DND-41 (cell line): ENCODE measurements around the gene ZNF213.

Experiments
- ATAC-seq: fragments of 200-7000 bp; cut with Tn5 transposase; 3 replicates; pipeline ENCODE4 v1.9.1; 2021; ENCODE audit warnings: low read depth; ENCODE audit not compliant: insufficient read depth
- DNase-seq: peaks from one replicate; pipeline ENCODE4 v3.0.0-alpha.2; 2020
- H2AFZ ChIP-seq: 2 replicates; pipeline ENCODE4 v1.6.0; 2012; ENCODE audit warnings: low read depth, low read length
- H3K27ac ChIP-seq: 2 replicates; pipeline ENCODE4 v1.5.1; 2012; ENCODE audit warnings: low read length, inconsistent platforms
- H3K27me3 ChIP-seq: fragments of 200-600 bp; sonication (generic); 2 replicates; pipeline ENCODE4 v1.6.0; 2012; ENCODE audit warnings: low read length, mild to moderate bottlenecking, inconsistent platforms; ENCODE audit not compliant: insufficient read depth, poor library complexity
- H3K36me3 ChIP-seq: 2 replicates; pipeline ENCODE4 v1.5.1; 2012; ENCODE audit warnings: low read length, inconsistent platforms; ENCODE audit not compliant: insufficient read depth
- H3K4me1 ChIP-seq: 2 replicates; pipeline ENCODE4 v1.5.1; 2012; ENCODE audit warnings: mild to moderate bottlenecking, low read length; ENCODE audit not compliant: insufficient read depth
- H3K4me2 ChIP-seq: 2 replicates; pipeline ENCODE4 v1.6.0; 2012; ENCODE audit warnings: mild to moderate bottlenecking, moderate library complexity, low read length, inconsistent platforms; ENCODE audit not compliant: insufficient read depth
- H3K4me3 ChIP-seq, 2 experiments: fragments of 200-600 bp in 1 of 2; shearing (Covaris generic) in 1 of 2; 2 replicates each; pipeline ENCODE4 v1.5.1; 2012 to 2016; ENCODE audit warnings: inconsistent platforms in 2 of 2, low read length in 2 of 2, mild to moderate bottlenecking in 2 of 2, low read depth in 1 of 2, moderate library complexity in 1 of 2
- H3K79me2 ChIP-seq: 2 replicates; pipeline ENCODE4 v1.6.0; 2012; ENCODE audit warnings: low read length, inconsistent platforms; ENCODE audit not compliant: insufficient read depth
- H3K9ac ChIP-seq: 2 replicates; pipeline ENCODE4 v1.6.0; 2012; ENCODE audit warnings: low read depth, mild to moderate bottlenecking, inconsistent platforms, low read length, moderate library complexity
- H3K9me3 ChIP-seq: 2 replicates; pipeline ENCODE4 v1.5.1; 2012; ENCODE audit warnings: low read length, moderate library complexity, mild to moderate bottlenecking, inconsistent platforms; ENCODE audit not compliant: insufficient read depth, severe bottlenecking
- H4K20me1 ChIP-seq: 2 replicates; pipeline ENCODE4 v1.6.0; 2012; ENCODE audit warnings: low read length; ENCODE audit not compliant: insufficient read depth
- CTCF ChIP-seq: IDR thresholded peaks from 2 replicates; pipeline ENCODE4 v1.5.1; 2012; ENCODE audit warnings: borderline replicate concordance, low read length, moderate library complexity, mild to moderate bottlenecking; ENCODE audit not compliant: poor library complexity, severe bottlenecking; ENCODE audit errors: extremely low read depth
- EZH2 ChIP-seq: IDR thresholded peaks from 3 replicates; pipeline ENCODE4 v1.6.1; 2012; ENCODE audit warnings: borderline replicate concordance, low read depth, mild to moderate bottlenecking, moderate library complexity, low read length, inconsistent platforms; ENCODE audit not compliant: severe bottlenecking

ZNF213 gene

GRCh38 chr16:3183445-3184139 lies 48.8 kb downstream of the ZNF213 start:
- Histone ChIP-seq H2AFZ (no peak overlapping the region), H3K79me2 (no peaks in the 10 kb centered on the region), H4K20me1 (no peaks in the 10 kb centered on the region), H3K9ac (no peak overlapping the region), H3K27ac (no peak overlapping the region), H3K4me2 (no peak overlapping the region), H3K4me1 (no peaks in the 10 kb centered on the region), H3K9me3 (peaks cover 5% of the 10 kb centered on the region), H3K4me3 (no peak overlapping the region), H3K27me3 (no peaks in the 10 kb centered on the region), H3K36me3 (no peaks in the 10 kb centered on the region)
- TF ChIP-seq EZH2: no peak
- TF ChIP-seq CTCF: no peak
- ATAC-seq (no peak), DNase-seq (no peak)

- ATAC-seq: no peak
These were observed 52.3 kb downstream of the ZNF213 start for GRCh38 chr16:3186946-3187690.

GRCh38 chr16:3187798-3188674 lies 53.2 kb downstream of the ZNF213 start, which contains the start of gene OR1F1:
Gene OR1F1 (plus strand): TSS chr16:3188204.
- H2AFZ ChIP-seq: no peak within 1 kb of the TSS
- H3K27ac ChIP-seq: no peak within 1 kb of the TSS
- H3K36me3 ChIP-seq: no peaks in the 10 kb centered on the region
- TF ChIP-seq CTCF: no peak
- no peak for TF ChIP-seq EZH2
- H3K4me2 ChIP-seq: no peak within 1 kb of the TSS
- no peaks in the 10 kb centered on the region for H4K20me1 ChIP-seq
- H3K4me3 ChIP-seq: no peak within 1 kb of the TSS
- ATAC-seq (no peak), DNase-seq (no peak)
- no peaks in the 10 kb centered on the region for H3K27me3 ChIP-seq
- H3K9ac ChIP-seq: no peak within 1 kb of the TSS
- peaks cover 5% of the 10 kb centered on the region for H3K9me3 ChIP-seq
- no peaks in the 10 kb centered on the region for H3K4me1 ChIP-seq
- H3K79me2 ChIP-seq: no peaks in the 10 kb centered on the region

More at GRCh38 chr16:3186946-3187690, 52.3 kb downstream of the ZNF213 start:
- Histone ChIP-seq H3K4me3 (no peak overlapping the region), H3K9me3 (peaks cover 5% of the 10 kb centered on the region), H3K27ac (no peak overlapping the region), H4K20me1 (no peaks in the 10 kb centered on the region), H3K36me3 (no peaks in the 10 kb centered on the region), H2AFZ (no peak overlapping the region), H3K4me1 (no peaks in the 10 kb centered on the region), H3K27me3 (no peaks in the 10 kb centered on the region), H3K9ac (no peak overlapping the region), H3K79me2 (no peaks in the 10 kb centered on the region), H3K4me2 (no peak overlapping the region)
- TF ChIP-seq EZH2 (no peak), CTCF (no peak)
- no peak for DNase-seq
